Keratinocyte (primary cell): Measurements from ENCODE around the gene SETD2.

Experiments used
- CTCF ChIP-seq, 3 experiments: IDR thresholded peaks in 1 of 3; conservative IDR thresholded peaks in 1 of 3; optimal IDR thresholded peaks in 1 of 3; 2 replicates in 2 of 3; 3 replicates in 1 of 3; pipeline versions ENCODE3 to v1.5.1; 2011; ENCODE audit warnings: low read length in 3 of 3, mild to moderate bottlenecking in 3 of 3, moderate library complexity in 2 of 3, control low read depth in 1 of 3, inconsistent platforms in 1 of 3; ENCODE audit not compliant: insufficient read depth in 2 of 3; ENCODE audit errors: extremely low read depth in 1 of 3
- EZH2 ChIP-seq: IDR thresholded peaks from one replicate; pipeline ENCODE4 v1.6.1; 2012; ENCODE audit warnings: inconsistent platforms, mild to moderate bottlenecking, low read length, moderate library complexity

GRCh38 chr3:47012342-47013230 lies 151.3 kb downstream of the SETD2 start:
- TF ChIP-seq CTCF (optimal IDR thresholded peaks at IDR 0.05 in 1 of 3, IDR thresholded peaks at IDR 0.05 in 1 of 3, conservative IDR thresholded peaks at IDR 0.05 in 1 of 3; ENCODE audit: extremely low read depth in 1 of 3, insufficient read depth in 2 of 3, low read length in 3 of 3) = no peak
- no peak for TF ChIP-seq EZH2
